GM18519 (cell line): ENCODE measurements around the gene ACAP1.
A peak's percentile ranks its signal among the peaks of the same experiment; 100 is the strongest.

Experiments used
- ATAC-seq: cut with Tn5 transposase; IDR thresholded peaks from one replicate; pipeline ENCODE4 v1.9.1; 2021; ENCODE audit warnings: mild to moderate bottlenecking, moderate library complexity; ENCODE audit not compliant: unreplicated experiment, low FRiP score

Gene ACAP1, protein sequence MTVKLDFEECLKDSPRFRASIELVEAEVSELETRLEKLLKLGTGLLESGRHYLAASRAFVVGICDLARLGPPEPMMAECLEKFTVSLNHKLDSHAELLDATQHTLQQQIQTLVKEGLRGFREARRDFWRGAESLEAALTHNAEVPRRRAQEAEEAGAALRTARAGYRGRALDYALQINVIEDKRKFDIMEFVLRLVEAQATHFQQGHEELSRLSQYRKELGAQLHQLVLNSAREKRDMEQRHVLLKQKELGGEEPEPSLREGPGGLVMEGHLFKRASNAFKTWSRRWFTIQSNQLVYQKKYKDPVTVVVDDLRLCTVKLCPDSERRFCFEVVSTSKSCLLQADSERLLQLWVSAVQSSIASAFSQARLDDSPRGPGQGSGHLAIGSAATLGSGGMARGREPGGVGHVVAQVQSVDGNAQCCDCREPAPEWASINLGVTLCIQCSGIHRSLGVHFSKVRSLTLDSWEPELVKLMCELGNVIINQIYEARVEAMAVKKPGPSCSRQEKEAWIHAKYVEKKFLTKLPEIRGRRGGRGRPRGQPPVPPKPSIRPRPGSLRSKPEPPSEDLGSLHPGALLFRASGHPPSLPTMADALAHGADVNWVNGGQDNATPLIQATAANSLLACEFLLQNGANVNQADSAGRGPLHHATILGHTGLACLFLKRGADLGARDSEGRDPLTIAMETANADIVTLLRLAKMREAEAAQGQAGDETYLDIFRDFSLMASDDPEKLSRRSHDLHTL

DNA sequence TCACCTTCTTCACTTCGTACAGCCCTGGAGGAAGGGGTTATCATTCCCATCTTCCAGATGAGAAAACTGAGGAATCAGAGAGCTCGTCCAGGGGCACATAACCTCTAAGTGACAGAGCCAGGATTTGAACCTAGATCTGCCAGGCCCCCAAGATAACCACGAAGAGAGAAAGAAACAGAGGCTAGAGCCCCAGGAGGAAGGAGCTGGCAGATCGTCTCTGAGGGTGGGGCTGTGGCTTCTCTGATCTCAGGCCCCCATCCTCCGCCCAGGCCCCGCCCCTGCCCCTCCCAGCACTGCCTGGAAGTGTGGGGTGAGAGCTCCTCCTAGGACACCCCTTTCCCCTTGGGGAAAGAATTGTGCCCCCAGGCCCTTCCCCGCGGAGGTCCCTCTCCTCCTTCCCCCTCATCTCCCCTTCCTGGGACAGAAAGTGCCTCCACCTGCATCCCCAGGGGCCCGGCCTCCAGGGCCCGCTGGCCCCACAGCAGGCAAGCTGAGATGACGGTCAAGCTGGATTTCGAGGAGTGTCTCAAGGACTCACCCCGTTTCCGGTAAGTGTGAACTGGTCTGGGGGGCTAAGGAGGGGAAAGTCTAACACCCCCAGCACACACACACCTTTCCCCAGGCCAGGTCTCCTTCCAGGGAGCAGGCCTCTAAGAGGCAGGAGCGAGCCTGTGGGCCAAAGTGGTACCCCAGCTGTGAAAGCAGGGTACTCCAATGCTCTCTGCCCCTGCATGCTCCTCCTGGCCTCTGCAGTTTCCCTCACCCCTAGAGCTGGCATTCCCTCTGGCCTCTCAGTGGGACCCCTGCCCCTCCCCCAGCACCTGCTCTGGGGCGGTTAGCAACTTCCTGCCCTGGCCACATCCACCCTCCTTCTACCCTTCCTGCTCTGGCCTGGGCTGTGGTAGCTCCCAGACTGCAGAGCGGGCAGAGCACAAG is at the start of gene ACAP1:
Gene ACAP1, plus strand, starts transcription at position 290 of the 936 bp plus-strand sequence. Its CDS starts 206 bp downstream, at position 496.
- no peak for ATAC-seq

DNA sequence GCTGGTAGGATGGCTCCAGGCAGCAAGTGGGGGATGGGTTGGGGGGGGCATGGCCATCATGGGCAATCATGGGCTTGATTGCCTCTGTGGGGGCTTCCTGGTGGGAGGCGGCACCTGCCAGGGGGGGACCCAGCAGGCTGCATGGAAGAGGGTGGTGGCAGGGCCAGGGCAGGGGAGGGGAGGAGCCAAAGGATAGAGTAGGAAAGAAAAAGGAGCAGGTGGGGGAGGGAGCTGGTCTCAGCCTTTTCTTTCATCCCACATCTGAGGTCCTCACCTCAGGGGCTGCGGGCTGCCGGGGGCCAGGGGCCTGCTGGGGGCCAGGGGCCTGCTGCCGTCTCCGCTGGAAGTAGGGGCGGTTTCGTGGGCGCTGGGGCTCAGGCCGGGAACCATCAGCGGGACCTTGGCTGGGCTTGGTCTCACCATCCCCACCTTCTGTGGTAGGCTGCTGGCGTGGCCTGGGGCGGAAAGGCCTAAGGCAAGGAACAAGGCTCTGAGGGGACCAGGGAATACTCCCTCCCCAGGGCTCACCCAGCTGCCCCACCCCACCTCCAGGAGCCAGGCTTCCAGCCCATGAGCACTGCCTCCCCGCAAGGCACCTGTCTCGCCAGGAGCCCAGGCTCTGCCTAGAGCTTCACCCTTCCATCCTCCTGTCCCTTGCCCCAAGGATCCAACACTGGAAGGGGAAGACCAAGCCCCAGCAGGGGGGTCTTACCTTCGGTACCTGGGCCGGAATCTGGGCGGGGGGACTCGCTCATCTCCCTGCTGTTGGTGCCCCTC is 46.9 kb upstream of the ACAP1 start:
- ATAC-seq: no peak

DNA sequence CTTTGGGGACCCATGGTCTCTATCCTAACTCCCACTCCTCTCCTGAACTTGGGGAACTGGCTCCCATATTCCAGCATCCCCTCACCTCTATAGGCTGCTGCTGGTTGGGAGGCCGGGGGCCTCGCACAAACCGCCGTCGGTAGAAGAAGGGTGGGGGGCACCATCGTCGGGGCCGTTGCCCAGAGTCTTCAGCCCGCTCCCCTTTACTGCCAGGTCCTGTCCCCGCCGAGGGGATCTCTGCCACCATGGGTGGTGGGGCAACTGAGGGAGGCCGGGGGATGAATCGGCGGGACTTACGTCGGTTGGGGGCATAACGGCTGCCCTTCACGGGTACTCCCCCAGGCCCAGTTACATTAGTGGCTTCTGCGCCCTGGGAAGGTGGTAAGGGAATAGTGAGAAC is 46.2 kb upstream of the ACAP1 start:
- ATAC-seq: no peak

DNA sequence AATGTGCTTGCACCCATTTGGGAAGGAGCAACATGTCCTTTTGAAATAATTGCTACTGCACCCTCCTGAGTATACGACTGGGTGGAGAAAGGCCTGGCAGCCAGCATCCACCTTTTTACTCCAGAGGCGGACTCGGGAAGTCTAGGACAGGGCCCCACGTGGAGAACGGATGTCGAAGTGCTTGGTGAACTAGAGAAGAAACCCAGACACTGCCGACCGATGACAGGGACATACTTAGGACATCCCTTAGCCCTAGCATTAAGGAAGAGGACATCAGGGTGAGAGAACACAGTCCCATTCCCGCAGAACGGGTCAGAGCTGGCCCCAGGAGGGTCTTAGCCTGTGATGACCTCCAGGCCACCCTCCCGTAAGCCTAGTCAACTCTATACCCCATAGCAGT is 45.6 kb upstream of the ACAP1 start:
- no peak for ATAC-seq

DNA sequence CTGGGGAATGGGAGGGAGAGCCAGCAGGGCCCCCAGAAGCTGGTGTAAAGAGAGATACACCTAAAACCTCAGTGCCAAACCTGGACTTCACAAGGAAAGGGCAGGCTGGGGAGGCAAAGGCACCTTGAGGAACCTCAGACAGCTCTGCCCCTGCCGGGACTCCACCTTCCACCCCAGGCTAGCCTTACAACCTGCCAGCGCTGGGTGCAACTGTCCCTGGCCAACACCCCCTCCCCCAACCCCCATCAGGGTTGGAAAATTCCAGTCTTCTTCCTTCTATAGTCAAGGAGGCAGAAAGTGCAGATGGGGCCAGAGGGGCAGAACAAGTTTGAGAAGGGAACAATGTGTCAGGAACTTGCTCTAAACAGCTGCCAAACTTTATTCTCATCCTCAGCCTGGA is 44.1 kb upstream of the ACAP1 start:
- no peak for ATAC-seq

DNA sequence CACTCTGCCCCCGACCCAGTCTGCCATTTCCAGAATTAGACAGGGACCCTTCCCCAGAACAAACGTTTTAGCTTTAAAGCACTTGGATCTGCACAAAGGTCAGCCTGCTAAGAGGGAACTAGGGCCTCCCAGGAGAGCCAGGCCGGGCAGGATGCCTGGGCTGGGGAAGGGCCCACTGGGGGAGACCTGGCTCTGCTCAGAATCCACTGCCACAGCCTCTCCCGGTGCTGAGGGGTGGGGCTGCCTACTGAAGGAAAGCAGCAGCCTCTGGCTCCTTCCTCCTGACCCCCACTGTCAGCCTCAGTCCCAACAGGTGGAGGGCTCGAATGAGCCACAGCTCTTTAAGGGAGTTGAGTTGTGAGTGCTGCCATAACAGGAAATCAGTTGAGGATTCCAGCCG is 43.6 kb upstream of the ACAP1 start:
- no peak for ATAC-seq

DNA sequence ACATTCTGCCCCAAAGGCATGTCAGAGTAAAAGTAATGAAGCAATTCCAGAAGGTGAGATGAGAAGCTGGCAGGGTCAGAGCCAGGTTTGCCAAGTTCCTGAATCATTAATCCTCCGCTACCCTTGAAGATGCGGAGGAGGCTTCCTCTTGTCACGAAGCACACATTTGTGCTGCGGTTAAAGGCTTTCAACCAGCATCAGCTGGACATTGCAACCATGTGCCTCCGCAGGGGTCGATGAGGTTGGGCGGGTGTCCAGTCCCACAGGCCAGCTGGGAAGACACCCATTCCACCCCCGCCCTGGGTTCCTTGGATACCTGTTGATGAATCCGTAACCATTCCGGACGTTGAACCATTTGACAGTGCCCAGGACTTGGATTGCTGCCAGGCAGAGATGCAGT is 43.2 kb upstream of the ACAP1 start:
- ATAC-seq: no peak

DNA sequence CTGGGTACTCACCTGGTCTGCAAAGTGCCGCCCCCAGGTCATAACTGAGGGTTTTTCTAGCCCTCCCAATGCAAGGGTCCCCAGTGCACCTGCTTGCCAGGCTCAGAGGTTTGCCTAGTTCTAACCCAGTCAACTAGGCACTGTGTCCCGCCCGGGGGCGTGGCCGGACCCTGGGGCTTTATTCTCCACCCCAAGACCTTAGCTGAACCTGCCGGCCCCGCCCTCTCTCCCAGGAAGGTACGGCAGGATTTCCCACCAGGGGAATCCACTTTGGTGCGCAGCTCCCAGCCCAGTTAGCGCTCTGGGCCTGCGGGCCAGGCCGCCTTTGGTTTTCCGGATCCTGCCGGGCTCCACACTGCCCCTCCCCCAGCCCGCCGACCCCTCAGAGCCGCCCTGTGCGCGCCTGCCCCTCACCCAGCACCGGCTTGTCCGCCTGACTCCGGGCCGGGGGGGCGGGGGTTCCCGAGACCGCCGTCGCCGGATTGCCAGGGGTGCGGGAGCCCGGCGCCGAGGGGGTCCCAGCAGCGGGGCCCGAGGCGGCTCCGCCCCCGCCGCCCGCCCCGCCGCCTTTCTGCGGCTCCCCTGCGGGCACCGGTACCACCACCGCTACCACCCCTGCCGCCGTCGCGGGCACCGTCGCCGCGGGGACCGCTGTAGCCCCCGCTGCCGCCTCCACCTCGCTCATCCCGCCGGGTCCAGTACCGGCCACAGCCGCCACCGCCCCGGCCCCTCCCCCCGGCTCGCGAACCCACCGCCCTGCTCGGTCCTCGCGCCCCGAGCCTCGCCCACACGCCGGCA is 42.3 kb upstream of the ACAP1 start:
- ATAC-seq: no peak

DNA sequence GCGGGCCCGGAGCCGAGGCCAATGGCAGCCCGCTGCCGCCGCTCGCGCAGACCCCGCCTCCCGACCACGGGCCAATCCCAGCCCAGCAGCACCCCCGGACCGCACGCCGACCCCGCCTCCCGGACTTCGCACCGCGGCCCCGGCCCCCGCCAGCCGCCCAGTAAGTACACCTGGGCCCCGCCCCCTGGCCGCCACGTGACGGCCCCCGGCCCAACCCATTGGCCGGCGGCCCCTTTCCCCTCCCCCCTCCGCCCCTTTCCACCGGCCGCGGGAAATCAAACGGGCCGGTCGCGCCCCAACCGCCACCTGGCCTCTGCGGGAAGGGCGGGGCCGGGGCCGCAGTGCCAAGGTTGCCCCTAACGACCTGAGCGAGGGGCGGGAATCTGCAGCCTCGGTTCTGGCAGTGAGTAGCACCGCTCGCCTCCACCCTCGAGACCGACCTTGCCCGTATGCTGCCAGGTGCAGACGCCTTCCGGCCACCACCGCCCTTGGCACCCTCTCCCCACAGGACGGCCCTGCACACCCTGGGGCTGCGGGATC is 41.6 kb upstream of the ACAP1 start, which contains the start of gene YBX2:
Gene YBX2, minus strand, starts transcription at position 26 of the 540 bp plus-strand sequence. CDS start 139 bp downstream, outside the sequence.
- no peak for ATAC-seq

DNA sequence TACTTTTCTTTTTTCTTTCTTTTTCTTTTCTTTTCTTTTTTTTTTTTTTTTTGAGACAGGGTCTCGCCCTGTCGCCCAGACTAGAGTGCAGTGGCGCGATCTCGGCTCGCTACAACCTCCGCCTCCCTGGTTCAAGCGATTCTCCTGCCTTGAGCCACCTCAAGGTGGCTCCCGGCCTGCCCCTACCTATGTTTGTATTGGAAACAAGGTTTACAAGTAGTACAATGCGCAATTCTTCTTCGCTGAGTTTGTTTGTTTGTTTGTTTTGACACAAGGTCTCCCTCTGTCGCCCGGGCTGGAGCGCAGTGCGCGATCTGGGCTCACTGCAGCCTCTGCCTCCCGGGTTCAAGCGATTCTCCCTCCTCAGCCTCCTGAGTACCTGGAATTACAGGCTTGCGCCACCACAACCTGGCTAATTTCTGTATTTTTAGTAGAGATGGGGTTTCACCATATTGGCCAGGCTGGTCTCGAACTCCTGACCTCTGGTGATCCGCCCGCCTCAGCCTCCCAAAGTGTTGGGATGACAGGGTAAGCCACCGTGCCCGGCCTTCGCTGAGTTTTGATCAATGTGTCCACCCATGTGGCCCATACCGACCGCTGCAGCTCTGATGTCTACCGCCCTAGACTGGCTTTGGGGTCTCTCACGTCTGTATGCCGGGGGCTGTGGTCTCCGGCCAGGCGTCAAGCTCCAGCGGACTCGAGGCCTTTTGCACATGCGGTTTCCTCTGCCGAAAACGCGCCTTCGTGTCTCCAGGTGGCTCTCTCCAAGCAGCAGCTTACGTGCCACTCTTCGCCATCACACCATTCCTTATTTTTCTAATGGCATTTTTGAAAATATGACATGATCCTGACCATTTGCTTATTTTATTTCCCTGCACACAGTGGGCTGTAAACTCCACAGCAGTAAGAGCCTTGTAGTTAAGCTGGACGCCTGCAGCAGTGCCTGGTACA is 40.8 kb upstream of the ACAP1 start:
- no peak for ATAC-seq

DNA sequence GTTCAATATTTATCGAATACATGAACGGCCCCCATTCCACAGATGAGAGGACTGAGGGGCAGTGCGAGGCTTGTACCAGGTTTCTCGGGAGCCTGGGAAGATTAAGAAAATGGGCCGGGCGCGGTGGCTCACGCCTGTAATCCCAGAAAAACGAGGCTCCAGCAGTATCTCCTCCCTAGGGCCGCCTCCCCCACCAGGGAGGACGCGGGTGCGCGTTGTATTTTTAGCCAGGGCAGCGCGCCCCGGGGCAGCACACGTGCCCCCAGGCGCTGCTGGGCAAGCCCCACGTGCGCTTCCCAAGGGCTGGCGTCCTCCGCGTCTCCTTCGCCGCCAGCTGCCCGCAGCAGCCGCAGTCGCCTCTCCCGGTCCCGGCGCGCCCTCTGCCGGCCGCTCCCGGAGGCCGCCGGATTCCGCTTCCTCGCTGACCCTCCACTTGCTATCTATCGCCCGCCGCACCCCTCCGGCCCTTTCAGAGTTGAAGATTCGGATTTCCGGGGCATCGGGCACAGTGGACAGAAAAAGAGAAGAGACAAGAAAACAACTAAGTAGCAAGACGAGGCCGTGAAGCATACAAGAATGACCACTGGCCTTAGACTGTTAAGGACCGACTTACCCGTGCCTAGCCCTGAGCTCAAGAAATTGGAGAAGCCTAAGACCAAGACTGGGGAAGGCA is 40.0 kb upstream of the ACAP1 start:
- ATAC-seq: no peak

DNA sequence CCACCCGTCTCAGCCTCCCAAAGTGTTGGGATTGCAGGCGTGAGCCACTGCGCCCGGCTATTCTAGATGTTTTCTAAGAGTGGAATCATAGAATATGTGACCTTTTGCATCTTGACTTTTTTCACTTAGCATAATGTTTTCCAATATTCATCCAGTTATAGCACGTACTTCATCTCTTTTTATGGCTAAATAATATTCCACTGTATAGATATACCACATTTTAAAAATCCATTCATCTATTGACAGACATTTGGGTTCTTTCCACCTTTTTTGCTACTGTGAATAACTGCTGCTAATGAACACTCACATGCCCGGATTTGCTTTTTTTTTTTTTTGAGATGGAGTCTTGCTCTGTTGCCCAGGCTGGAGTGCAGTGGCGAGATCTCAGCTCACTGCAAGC is 32.1 kb upstream of the ACAP1 start:
- no peak for ATAC-seq

DNA sequence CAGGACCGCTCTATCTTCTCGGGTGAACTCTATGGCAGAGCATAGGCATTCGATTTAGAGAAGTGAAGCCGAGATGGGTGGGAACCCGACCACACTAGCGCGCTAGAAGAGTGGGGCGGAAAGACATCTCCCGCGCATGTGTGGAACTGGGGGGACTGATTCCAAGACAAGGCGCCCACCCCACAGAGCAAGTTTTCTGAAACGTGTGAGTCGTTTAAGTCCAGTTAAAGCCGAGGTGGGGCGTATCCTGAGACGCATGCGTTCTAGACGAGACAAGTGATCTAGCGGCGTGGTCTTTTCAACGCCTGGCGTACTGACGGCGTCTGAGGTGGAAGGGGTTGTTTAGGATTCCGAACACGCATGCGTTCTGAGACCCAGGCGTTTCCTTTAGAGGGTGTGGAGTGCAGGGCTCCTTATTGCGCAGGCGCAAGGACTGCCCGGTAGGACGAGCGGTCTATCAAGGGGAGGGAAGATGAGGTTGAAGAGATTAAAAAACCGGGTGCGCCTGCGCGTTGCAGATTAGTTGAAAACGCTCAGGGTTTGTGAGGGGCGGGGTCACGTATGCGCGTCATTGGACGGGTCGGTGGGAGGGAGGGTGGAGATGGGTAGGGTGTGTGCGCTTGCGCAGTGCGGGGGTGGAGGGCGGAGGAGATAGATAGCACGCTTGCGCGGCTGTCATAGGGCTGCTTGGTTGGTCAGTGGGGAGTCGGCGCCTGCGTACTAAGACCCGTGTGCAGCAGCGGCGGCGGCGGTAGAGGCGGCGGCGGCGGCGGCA is 29.2 kb upstream of the ACAP1 start, which contains the start of gene EIF5A:
Gene EIF5A, plus strand, starts transcription at position 718 of the 775 bp plus-strand sequence. CDS start 2,008 bp downstream, outside the sequence.
- peak; percentile 53 for ATAC-seq

DNA sequence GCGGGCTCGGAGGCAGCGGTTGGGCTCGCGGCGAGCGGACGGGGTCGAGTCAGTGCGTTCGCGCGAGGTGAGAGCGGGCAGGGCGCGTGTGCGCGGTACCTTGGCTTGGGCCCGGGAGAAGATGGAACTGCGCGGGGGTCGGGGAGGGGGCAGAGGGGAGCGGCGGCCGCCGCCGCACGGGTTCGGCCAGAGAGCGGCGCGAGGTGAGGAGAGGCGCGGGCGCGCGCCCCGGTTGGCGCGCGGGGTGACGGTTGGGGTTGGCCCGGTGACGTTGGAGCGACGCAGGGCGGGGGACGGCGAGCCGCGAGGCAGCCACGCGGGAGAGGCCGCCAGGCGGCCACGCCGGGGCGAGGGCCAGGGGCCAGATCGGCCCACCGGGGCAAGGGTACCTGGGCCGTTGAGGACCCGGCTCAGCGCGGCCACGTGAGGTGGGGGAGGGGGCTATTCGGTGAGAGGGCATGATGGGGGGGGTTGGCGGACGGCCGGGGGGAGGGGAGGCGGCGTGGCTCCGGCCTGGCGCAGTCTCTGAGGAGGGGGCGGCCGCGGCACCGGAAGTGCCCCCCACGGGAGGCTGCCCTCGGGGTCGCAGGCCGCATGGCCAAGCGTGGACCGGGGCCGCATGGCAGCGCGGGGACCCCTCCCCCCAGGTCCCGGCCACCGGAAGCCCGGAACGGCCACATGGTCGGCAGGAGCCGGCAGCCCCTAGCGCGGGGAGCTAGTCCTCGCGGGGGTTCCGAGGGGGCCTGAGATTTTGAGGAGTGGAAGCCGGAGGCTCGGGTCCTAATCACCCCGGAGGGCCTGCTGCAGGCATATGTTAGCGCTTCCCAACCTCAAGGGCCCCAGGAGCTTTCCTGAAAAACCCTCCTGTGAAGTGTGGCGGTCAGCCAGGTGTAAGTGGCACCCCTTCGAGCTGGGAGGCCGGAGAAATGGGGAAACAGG is 28.4 kb upstream of the ACAP1 start:
- no peak for ATAC-seq
